Measurements from ENCODE around the gene AUH. TPM values are rescaled to one million over a fixed set of nuclear protein-coding genes. Genes with fewer than 3 reads are reported as not detected.

AUH gene
- total RNA-seq, 1 donor from 2014 or later: 9.8 TPM

- no peaks in the 10 kb centered on the region for H3K27me3 ChIP-seq (ENCODE audit: insufficient read depth, low read length)
- peaks cover 26% of the 10 kb centered on the region for H4K20me1 ChIP-seq (ENCODE audit: insufficient read depth, low read length)
- peaks cover 14% of the 10 kb centered on the region for H3K79me2 ChIP-seq (ENCODE audit: insufficient read depth, low read length)
- DNase-seq (ENCODE audit: low read depth) (no peak), FAIRE-seq (no peak)
- no peak overlapping the region for H2AFZ ChIP-seq (ENCODE audit: low read depth, low read length)
- Mint-ChIP-seq H3K27ac (ENCODE audit: unreplicated experiment) (no peak overlapping the region), H3K9me3 (ENCODE audit: unreplicated experiment) (no peaks in the 10 kb centered on the region), H3K4me1 (ENCODE audit: low read depth, unreplicated experiment) (peaks cover 3% of the 10 kb centered on the region), H3K4me3 (ENCODE audit: unreplicated experiment) (no peak overlapping the region), H3K27me3 (ENCODE audit: low read depth, unreplicated experiment) (no peaks in the 10 kb centered on the region), H3K36me3 (ENCODE audit: low read depth, unreplicated experiment) (peaks cover 18% of the 10 kb centered on the region)
- peaks cover 3% of the 10 kb centered on the region for H3K4me1 ChIP-seq (ENCODE audit: insufficient read depth, low read length)
- H3K36me3 ChIP-seq (ENCODE audit: insufficient read depth, low read length): peaks cover 16% of the 10 kb centered on the region
- no peak overlapping the region for H3K9ac ChIP-seq (ENCODE audit: low read length)
- TF ChIP-seq EZH2 (IDR thresholded peaks at IDR 0.05; ENCODE audit: insufficient read depth, low read length) (no peak), CTCF (IDR thresholded peaks at IDR 0.05; ENCODE audit: insufficient read depth, low read depth, low read length) (no peak)
- no peak overlapping the region for H3K27ac ChIP-seq (ENCODE audit: low read depth, low read length)
- no peak overlapping the region for H3K4me2 ChIP-seq (ENCODE audit: low read length)
- H3K9me3 ChIP-seq (ENCODE audit: insufficient read depth, low read depth, low read length): no peaks in the 10 kb centered on the region
- H3K4me3 ChIP-seq (ENCODE audit: insufficient read depth, low read depth, low read length): no peak overlapping the region
Measured at GRCh38 chr9:91405343-91406077, 43.8 kb upstream of the AUH start.

- no peaks in the 10 kb centered on the region for H3K9me3 Mint-ChIP-seq (ENCODE audit: unreplicated experiment)
- DNase-seq (ENCODE audit: low read depth) (no peak), FAIRE-seq (no peak)
Measured at GRCh38 chr9:91403665-91404543, 42.2 kb upstream of the AUH start.

More at GRCh38 chr9:91403665-91404543, 42.2 kb upstream of the AUH start:
- no peak overlapping the region for H3K9ac ChIP-seq (ENCODE audit: low read length)
- H3K4me1 ChIP-seq (ENCODE audit: insufficient read depth, low read length): peaks cover 3% of the 10 kb centered on the region
- peaks cover 8% of the 10 kb centered on the region for H3K79me2 ChIP-seq (ENCODE audit: insufficient read depth, low read length)
- peaks cover 7% of the 10 kb centered on the region for H3K36me3 Mint-ChIP-seq (ENCODE audit: low read depth, unreplicated experiment)
- no peaks in the 10 kb centered on the region for H3K36me3 ChIP-seq (ENCODE audit: insufficient read depth, low read length)
- H3K4me3 ChIP-seq (ENCODE audit: insufficient read depth, low read depth, low read length): no peak overlapping the region
- H2AFZ ChIP-seq (ENCODE audit: low read depth, low read length): no peak overlapping the region
- peaks cover 1% of the 10 kb centered on the region for H3K4me1 Mint-ChIP-seq (ENCODE audit: low read depth, unreplicated experiment)
- no peaks in the 10 kb centered on the region for H3K9me3 ChIP-seq (ENCODE audit: insufficient read depth, low read depth, low read length)
- no peak for TF ChIP-seq EZH2 (IDR thresholded peaks at IDR 0.05; ENCODE audit: insufficient read depth, low read length)
- TF ChIP-seq CTCF (IDR thresholded peaks at IDR 0.05; ENCODE audit: insufficient read depth, low read depth, low read length): no peak
- H3K27me3 Mint-ChIP-seq (ENCODE audit: low read depth, unreplicated experiment): no peaks in the 10 kb centered on the region
- H3K27ac Mint-ChIP-seq (ENCODE audit: unreplicated experiment): no peak overlapping the region
- no peak overlapping the region for H3K4me2 ChIP-seq (ENCODE audit: low read length)
- H3K4me3 Mint-ChIP-seq (ENCODE audit: unreplicated experiment): no peak overlapping the region
- H3K27ac ChIP-seq (ENCODE audit: low read depth, low read length): no peak overlapping the region
- H4K20me1 ChIP-seq (ENCODE audit: insufficient read depth, low read length): peaks cover 11% of the 10 kb centered on the region
- H3K27me3 ChIP-seq (ENCODE audit: insufficient read depth, low read length): no peaks in the 10 kb centered on the region
